ENCODE results near the gene KRT6A.

The KRT6A gene

DNA sequence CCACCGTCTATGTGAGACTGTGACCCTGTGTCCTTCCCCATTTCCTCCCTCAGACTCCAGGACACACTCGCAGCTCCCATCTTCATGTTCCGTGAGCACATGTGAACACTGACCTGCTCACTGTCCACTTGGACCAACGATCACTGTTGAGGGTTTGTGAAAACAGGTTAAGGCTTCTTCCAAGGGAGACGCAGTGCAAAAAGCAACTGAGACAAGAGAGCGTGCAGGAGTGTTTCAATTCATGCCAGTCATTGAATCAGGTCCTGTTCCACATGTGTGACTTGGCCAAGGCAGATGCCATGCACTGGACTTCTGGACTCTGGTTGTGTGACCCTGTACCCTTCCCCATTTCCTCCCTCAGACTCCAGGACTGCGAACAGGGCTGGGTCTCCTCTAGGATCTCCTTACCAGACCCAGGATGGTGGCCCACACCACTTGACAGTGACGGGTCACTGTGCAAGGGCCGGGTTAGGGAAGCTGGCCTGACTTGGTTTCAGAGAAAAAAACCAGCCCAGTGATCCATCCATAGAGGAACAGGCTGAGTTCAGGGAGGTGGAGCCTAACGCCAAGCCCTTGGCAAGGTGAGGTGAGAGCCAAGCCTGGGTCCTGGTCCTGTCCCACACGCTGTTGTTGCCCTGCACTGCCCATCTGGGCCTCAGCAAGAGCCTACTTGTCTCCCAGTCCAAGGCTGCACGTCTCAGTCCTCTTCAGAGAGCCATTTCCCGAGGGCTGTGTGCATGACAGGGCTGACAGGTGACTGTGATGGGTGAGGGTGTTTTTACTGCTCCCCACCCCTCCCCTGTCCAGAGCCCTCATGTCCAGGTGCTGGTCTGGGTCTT lies 32.8 kb upstream of the KRT6A start:
- TF ChIP-seq, protein P1, sequence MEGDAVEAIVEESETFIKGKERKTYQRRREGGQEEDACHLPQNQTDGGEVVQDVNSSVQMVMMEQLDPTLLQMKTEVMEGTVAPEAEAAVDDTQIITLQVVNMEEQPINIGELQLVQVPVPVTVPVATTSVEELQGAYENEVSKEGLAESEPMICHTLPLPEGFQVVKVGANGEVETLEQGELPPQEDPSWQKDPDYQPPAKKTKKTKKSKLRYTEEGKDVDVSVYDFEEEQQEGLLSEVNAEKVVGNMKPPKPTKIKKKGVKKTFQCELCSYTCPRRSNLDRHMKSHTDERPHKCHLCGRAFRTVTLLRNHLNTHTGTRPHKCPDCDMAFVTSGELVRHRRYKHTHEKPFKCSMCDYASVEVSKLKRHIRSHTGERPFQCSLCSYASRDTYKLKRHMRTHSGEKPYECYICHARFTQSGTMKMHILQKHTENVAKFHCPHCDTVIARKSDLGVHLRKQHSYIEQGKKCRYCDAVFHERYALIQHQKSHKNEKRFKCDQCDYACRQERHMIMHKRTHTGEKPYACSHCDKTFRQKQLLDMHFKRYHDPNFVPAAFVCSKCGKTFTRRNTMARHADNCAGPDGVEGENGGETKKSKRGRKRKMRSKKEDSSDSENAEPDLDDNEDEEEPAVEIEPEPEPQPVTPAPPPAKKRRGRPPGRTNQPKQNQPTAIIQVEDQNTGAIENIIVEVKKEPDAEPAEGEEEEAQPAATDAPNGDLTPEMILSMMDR (IDR thresholded peaks at IDR 0.05; ENCODE audit: low read length, missing control alignments), result no peak
- H3K4me3 ChIP-seq (replicated peaks; ENCODE audit: low read depth, low read length), result no peak overlapping the region
- no peak for DNase-seq (ENCODE audit: low read depth)

- no peak overlapping the region for H3K4me3 ChIP-seq (replicated peaks; ENCODE audit: low read depth, low read length)
- TF ChIP-seq, protein P1 (IDR thresholded peaks at IDR 0.05; ENCODE audit: low read length, missing control alignments), result no peak
- DNase-seq (ENCODE audit: low read depth), result no peak
Observed at GRCh38 chr12:52524898-52525591, 32.0 kb upstream of the KRT6A start.

DNA sequence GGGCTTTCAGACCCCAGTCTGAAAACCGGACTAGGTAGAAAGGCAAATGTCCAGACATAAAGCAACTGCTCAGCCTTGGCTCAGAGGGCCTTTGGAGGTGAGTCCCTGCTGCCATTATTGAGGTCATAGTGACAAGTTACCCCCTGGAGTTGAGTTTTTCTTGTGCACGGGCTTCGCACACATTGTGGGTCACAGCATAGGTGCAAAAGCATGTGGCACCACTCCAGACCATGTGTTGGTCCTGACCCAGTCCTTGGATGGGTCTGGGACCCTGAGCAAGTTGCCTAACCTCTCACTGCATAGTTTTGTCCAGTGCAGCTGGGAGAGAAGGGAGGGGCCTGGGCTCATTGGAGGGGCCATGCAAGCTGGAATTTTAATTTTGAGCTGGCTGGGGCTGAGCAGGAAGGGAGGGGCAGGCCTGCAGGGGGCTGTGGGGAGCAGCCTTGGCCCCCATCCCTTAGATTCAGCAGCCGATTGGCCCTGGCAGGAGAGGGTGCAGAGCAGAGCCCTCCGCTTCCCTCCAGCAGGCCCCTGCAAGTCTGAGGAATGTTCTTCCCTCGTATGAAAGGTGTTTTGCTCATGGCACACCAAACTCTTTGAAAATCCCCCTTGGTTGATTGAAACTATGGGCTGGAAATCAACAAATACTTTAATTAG lies 31.3 kb upstream of the KRT6A start:
- DNase-seq (ENCODE audit: low read depth), result no peak
- TF ChIP-seq, protein P1 (IDR thresholded peaks at IDR 0.05; ENCODE audit: low read length, missing control alignments), result no peak
- H3K4me3 ChIP-seq (replicated peaks; ENCODE audit: low read depth, low read length), result no peak overlapping the region

DNA sequence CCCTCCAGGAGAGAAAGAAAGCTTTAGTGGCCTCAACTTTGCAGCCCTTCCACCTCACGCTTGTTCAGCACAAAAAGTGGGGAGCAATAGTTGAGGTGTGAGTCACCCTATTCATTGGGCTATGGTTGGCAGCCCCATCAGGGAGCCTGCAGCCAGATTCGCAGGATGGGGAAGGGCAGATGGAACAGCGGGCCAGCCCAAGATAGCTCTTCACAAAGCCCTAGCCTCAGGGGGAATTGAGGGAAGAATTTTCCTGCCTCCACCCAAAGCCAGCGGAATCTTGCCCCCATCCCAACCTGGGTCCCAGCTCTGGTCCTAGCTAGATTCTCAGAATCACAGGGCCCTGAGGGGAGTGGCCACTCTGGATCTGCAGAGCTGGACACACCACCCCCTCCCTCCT lies 30.8 kb upstream of the KRT6A start:
- no peak overlapping the region for H3K4me3 ChIP-seq (replicated peaks; ENCODE audit: low read depth, low read length)
- TF ChIP-seq, protein P1 (IDR thresholded peaks at IDR 0.05; ENCODE audit: low read length, missing control alignments), result no peak
- DNase-seq (ENCODE audit: low read depth), result no peak

GRCh38 chr12:52522346-52523011 lies 29.4 kb upstream of the KRT6A start:
- TF ChIP-seq, protein P1 (IDR thresholded peaks at IDR 0.05; ENCODE audit: low read length, missing control alignments), result no peak
- no peak overlapping the region for H3K4me3 ChIP-seq (replicated peaks; ENCODE audit: low read depth, low read length)
- DNase-seq (ENCODE audit: low read depth), result peak; percentile 12

- no peak for DNase-seq (ENCODE audit: low read depth)
- TF ChIP-seq, protein P1 (IDR thresholded peaks at IDR 0.05; ENCODE audit: low read length, missing control alignments), result no peak
- H3K4me3 ChIP-seq (replicated peaks; ENCODE audit: low read depth, low read length), result no peak overlapping the region
Observed at GRCh38 chr12:52521568-52522266, 28.7 kb upstream of the KRT6A start.
